CD4-positive, alpha-beta T cell treated with Interferon gamma for 1 hour (primary cell): ENCODE data around the gene LMNB1.
"Not testable (repeated sequence)": the region's sequence is repeated elsewhere in the genome, so short reads cannot be mapped to it uniquely, and the experiment has no call there.

Experiments
- DNase-seq: peaks from one replicate; pipeline ENCODE4 v3.0.0-alpha.2; 2020

Gene LMNB1

DNA sequence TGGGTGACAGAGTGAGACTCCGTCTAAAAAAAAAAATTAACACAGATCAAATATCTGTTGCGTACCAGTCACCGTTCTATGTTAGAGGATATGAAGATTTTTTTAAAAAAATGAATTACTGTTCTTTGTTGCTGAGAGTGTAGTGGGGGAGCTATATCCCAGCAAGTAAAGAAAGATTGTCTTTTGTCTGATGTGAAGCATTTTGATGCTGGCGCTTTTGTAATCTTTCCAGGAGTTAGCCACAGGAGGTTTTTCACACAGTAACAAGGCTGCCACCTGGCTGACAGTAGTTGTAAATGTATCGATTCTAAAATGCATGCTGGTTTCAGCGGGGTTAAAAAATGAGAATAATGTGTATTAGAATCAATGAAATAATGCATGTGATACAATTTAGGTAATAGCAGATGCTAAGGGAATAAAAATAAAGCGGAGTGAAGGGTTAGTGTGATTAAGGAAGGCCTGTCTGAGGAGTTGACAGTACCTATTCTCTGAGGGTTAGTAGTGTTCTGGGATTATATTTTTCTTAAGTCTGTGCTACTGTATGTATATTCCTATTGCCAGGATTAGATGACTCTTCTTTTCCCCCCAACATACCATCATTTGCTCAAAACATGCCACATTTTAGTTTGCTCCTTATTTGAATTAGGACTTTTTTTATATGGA is 3.4 kb downstream of the LMNB1 start:
- DNase-seq: peak; percentile 48

DNA sequence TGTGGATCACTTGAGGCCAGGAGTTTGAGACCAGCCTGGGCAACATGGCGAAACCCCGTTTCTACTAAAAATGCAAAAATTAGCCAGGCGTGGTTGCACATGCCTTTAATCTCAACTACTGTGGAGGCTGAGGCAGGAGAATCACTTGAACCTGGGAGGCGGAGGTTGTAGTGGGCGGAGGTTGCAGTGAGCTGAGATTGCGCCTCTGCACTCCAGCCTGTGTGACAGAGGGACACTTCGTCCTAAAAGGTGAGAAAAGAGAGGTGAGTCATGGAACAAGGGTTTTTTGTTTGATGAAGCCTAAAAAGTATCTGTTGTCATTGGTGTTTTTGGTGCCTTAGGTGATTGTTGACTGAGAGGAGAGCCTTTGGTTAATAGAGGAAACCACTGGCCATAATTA is 11.5 kb downstream of the LMNB1 start:
- not testable (repeated sequence) for DNase-seq

DNA sequence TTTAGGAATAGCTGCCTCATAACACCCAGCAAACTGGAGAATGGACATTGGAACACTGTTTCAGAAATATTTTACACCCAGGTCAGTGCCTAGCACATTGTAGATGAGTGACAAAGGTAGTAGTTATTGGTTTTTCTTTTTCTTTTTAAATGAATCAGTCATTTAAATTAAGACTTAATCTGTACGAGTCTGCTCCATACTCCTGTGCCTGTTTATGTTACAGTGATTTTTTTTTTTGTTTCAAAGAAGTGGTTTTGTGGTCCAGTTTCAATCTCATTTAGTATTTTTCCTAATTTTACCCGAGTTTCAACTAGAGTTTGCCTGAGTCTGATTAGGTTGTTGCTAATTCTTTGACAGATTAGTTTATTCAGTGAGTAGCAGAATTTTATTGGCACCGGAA is 16.2 kb downstream of the LMNB1 start:
- DNase-seq: no peak

DNA sequence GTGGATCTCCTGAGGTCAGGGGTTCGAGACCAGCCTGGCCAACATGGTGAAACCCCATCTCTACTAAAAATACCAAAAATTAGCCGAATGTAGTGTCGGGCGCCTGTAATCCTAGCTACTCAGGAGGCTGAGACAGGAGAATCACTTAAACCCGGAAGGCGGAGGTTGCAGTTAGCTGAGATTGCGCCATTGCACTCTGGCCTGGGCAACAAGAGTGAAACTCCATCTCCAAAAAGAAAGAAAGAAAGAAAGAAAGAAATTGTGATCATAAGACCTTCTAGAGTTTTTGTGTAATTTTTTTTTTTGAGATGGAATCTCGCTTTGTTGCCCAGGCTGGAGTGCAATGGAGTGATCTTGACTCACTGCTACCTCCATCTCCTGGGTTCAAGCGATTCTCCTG is 16.7 kb downstream of the LMNB1 start:
- not testable (repeated sequence) for DNase-seq

DNA sequence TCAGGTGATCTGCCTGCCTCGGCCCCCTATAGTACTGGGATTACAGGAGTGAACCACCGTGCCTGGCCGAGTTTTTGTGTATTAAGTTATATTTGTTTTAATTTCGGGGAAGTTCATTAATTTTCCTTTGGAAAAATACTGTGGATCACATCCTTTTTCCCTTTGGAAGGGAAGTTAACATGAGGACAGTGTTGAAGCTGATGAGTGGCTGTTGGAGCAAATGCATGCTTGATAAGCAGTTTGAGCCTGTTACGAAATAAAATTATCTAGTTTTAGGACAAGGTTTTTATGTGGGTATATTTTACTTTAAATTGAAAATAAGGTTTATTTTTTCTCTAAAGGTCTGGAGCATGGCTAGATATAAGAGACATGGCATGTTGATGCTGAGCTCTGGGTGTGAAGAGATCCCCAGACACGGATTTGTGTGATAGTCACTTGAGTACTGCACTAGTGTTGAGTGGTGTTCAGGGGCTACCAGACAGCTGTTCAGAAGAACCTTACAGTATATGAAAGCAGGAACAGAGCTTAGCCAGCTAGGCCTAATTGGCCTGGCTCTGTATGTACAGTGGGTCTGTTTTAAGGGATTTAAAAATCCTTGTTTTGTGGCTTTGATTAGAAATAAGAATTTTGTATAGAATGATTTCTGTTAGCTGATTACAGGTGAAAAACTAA is 17.4 kb downstream of the LMNB1 start:
- no peak for DNase-seq

DNA sequence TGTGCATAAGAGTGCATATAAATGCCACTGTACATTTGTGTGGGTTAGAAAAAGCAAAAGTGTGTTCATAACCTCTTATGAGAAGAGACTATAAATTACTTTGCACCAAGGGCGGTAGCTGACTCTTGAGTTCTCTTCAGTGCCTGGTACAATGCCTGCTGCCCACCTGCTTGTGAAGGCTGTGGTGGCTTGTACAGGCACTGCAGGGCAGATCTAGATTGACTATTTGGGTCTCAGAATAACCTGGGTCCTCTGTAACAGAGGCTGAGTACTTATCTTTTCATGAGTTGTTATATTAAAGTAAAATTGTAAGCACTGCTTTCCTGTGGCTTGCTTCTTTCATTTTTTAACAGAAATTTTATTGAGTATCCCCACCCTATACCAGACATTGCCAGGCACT is 22.8 kb downstream of the LMNB1 start:
- no peak for DNase-seq

DNA sequence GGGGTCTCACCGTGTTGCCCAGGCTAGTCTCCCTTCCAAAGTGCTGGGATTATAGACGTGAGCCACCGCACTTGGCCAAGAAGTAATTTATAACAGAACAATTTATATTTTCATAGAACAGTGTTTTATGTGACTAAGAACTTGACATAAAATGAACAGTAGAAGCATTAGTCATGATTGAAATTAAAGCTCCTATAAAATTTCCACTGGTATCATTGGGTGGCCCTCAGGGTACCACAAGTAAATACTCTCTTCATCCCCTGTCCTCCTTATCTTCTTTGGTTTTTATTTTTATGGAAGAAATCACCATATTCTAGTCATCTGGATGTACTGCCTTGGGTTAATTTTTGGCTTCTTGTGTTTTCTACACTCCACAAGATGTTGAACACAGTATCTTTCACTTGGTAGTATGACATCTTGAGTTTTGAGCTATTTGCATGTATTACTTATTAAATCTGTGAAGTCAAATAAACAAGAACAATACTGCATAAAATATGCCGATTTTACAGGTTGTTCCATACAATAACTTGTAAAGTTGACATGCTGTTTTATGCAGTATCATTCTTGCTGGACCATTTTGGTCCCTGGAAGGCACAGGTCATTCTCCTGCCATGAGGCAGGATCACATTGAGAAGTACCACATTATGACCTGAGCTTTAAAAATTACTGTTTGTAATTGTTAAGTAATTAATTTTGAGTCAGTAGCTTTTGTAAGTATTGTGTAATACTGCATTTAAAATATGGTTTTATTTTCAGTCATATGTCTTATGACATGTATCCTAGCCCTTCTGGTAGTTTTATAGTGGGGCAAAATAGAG is 24.4 kb downstream of the LMNB1 start:
- DNase-seq: no peak

DNA sequence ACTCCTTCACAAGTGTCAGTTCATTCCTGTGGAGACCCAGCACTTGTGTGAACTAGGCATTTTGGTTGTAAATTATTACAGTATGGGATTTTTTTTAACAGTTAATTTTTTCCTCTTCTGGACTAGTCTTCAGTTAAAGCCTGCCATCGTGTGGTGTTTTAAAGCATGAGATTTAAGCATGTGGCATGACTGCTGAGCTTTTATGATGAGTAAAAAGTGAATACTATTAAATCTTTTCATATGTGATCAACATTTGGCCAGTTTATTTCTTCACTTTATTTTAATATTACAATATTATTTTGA is 25.0 kb downstream of the LMNB1 start:
- no peak for DNase-seq

DNA sequence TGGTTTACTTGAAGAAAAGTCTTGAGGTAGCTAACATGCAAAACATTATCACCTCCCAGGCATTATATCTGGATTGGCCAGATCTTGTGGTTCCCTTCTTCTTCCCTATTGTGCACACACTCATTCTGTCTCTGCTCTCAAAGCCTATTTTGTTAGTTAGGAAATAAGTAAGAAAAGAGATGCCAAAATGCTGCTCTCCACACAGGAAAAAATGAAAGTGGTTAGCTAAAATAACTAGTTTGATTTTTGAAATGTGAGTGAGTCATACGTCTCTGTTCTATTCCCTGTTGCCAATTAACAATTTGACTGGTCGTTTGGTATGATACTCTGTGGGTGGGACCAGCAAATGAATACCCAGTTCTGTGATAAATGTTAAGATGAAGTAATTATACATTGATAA is 28.1 kb downstream of the LMNB1 start:
- DNase-seq: no peak

DNA sequence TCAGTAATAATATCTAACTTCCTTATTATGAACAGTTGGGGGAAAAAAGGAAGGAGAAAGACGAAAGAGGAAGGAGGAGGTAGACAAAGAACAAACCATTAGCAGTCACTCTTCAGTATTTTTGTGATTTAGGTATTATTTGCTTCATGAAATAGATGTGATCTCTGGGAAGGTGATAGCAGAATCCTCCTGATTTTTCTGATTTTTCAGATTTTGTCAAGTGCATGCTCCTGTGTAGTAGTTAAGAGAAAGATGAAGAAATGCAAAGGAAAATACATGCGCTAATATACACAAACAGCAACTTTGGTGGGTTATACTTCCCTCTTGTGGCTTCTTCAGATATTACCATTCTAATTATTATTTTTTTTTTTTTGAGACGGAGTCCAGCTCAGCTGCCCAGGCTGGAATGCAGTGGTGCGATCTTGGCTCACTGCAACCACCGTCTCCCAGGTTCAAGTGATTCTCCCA is 31.6 kb downstream of the LMNB1 start:
- no peak for DNase-seq

DNA sequence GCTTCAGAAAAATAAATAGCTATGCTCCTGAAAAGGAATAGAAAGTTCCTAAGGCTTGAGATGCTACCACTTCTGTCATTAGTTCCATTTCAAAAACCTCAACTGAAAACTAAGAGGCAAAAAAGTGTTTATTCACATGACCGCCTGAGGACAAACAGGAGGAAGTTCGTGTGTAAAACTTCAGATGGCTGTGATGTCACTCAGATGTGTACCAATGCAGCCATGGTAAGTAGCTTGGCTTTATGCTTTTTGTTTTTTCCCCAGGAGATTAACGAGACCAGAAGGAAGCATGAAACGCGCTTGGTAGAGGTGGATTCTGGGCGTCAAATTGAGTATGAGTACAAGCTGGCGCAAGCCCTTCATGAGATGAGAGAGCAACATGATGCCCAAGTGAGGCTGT is 33.0 kb downstream of the LMNB1 start:
- DNase-seq: no peak

DNA sequence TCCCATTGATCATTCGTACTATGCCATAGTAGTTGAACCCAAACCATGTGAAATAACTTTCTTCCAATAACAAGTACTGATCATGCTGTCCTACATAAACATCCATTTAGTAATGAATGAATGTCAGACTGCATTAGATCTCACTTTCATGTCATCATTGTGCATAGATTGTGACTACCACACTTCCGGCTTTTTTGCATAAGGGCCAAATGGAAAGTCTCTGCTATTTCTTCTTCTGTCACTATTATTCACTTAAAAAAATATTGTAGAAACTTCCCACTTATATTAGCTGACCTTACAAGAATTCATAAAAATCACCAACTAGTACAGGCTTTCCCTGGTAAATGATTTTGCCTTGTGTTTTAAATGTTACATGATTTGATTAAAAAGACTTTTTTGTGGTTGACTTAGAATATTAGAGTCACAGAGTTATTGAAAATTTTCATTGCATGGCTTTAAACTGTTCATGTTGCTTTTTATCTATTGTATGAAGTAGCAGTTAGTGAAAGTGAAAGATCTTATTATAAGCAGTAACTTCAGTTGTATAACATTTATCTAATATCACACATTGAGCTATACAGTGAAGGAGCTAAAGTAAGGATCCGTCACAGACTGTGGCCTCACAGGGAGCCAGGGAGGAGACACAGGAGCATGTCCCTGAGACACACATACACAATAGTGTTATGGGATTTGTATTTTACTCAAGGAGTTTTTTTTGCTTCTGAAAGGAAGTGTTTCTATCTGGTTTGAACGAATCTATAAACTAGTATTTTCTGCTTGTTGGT is 33.9 kb downstream of the LMNB1 start:
- DNase-seq: no peak

DNA sequence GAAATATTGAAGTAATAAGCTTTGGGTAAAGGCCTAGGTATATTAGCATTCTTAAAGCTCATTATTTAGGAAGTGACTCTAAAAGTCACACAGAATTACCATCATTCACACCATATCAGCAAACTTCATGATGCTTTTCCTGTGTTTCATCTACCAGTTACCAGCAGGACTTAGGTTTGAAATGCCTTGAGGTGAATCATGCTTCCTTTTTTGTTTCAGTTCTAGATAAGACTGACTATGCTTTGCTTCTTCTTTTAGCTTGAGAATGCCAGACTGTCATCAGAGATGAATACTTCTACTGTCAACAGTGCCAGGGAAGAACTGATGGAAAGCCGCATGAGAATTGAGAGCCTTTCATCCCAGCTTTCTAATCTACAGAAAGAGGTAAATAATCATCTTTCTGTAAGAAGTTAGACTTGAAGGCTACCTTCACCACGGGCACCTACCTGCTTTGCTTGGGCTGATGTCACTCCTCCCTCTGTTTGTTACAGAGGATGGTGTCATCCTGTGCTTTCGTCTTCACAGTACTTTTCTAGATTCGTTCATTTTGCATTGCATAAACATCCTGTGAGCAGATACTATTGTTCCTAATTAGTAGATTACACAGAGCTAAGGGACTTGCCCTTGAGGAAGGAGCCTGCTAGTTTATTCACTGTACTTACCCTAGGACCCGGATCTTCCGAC is 34.7 kb downstream of the LMNB1 start:
- peak; percentile 34 for DNase-seq

DNA sequence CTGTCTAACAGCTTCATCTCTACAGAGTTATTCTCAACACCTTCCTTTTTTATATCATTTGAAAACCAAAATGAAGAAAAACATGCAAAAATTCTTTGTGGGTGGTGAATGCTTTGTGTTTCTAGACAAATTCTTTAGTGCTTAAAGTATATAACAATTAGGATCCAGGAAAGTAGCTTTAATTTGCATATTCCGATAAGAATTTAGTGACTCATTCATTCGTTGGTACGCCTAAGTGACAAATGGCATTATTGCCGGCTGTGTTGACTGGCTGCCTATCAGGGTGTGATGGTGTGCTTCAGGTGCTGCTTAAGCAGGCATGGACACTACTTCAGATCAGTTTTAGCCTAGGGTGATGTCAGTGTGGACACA is 35.2 kb downstream of the LMNB1 start:
- no peak for DNase-seq

DNA sequence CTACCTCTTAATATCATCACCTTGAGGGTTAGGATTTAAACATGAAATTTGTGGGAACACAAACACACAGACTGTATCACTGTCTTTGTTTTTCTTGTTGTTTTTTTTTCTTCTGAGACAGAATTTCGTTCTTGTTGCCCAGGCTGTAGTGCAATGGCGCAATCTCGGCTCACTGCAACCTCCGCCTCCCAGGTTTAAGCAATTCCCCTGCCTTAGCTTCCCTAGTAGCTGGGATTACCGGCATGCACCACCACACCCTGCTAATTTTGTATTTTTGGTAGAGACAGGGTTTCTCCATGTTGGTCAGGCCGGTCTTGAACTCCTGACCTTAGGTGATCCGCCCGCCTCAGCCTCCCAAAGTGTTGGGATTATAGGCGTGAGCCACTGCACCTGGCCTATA is 36.9 kb downstream of the LMNB1 start:
- not testable (repeated sequence) for DNase-seq

DNA sequence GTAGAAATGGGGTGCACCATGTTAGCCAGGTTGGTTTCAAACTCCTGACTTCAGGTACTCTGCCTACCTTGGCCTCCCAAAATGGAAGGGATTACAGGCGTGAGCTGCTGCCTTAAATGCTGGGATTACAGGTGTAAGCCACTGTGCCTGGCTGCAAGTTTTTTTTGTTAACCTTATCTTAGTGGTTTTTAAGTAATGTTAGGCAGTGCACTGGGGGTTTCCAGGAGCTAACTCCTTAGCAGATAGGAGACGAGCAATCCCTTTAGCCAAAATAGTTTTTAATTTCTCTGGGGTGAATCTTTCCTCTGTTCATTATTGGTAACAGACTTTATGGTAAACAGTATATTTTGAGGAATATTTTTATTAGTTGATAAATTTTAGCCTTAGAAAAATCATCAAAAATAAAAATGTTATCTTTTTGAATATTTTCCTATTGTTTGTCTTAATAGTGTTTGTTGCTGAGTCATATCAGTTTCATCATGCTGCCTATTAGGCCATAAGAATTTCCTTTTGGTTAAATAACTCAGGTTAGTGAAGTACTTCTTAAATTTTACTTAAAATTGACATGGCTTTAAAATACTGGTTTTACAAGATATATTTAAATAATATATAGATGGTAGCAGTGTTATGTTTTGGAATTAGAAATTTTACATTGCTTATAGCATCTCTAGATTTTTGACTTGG is 37.9 kb downstream of the LMNB1 start:
- no peak for DNase-seq

DNA sequence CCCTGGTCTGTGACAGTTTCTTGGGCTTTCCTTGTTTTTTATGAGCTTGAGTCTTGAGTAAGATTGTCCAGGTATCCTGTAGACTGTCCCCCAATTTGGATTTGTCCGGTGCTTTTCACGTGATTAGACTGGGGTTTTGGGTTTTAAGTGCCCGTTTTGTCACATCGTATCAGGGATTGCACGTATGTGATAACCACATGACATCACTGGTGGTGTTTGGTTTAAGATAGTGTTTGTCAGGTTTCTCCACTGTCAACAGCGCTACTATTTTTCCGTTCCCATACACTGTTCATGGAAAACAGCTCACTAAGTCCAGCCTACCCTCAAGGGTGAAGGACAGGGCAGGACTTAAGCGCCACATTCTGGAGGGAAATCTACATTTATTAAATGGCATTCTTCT is 39.7 kb downstream of the LMNB1 start:
- no peak for DNase-seq

DNA sequence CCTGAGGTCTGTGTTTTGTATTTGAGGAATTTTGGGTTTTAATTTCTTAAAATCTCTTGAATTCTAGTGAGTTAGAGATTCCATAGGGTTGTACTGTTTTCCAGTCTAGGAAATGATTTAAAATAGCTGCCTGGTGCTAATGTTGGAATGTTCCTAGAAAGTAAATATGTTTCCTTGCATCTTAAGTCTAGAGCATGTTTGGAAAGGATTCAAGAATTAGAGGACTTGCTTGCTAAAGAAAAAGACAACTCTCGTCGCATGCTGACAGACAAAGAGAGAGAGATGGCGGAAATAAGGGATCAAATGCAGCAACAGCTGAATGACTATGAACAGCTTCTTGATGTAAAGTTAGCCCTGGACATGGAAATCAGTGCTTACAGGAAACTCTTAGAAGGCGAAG is 41.8 kb downstream of the LMNB1 start:
- DNase-seq: no peak

DNA sequence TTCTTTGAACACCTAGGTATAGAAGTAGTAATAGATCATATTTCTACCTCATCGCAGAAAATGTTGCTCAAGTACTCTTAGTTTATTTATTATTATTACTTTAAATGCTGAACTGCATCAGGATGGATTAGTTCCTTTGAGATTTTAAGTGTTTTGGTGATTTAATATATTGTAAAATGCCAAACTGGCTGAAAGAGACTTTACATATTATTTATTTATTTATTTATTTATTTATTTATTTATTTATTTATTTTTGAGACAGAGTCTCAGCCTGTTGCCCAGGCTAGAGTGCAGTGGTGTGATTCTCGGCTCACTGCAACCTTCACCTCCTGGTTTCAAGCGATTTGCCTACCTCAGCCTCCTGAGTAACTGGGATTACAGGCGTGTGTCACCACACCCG is 42.3 kb downstream of the LMNB1 start:
- DNase-seq: no peak

DNA sequence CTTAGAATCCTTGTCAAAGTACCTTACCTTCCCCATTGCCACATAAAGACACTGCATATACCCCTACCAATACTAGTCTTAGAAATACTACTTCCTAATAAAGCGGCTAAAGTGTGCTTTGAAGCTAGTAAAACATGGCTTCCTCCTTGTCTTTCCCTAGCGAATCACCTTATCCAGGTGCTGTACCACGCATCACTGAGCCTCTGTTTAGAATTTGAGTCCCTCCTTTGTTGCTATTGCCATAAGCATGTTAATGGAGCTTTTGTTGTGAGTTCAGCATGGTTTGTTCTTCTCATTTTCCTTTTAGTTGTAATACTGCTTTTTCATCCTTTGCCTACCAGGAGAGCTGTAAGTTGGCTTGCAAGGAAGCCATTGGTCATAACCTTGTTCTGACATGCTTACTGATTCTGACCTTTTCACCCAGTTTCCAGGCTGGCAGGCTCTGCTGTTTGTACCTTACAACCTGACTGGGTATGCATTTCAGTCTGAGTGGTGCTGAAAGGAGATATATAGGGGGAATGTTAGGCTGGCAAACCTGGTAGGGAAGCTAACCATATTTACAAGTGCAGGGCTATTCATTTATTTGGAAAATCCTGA is 49.8 kb downstream of the LMNB1 start:
- DNase-seq: no peak

DNA sequence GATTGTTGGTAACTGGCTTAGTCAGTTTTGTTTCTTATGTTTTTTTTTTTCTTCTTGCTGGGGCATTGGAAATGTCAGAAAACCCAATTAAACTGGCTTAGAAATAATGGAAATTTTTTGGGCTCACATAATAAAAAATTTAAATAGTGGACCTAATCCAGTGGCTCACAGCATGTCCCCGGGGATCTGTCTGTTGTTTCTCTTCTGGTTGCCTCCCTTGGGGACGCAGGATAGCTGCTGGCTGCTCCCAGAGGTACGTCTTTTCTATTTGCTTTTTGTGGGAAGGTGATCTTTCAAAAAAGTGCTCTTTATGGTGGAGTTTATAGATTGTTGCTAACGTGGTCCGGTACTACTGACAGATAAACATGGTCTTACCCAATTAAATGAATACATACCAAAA is 52.2 kb downstream of the LMNB1 start:
- DNase-seq: no peak

DNA sequence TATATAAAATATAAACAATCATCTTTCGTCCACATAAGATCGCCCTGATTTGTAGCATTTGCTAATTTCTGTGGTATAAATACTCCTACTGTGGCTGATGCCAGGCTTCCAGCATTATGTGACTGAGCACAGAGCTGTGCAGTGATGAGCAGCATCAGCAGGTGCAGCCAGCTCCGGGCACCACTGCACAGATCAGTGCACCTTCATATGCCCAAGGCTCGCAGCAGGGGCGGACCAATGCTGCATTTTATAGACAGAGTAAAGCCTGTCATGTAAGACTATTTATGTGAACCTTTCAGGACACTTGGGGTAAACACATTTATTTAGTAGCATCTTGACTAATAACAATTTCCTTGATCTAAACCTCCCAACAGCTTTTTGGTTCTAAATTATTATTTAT is 53.1 kb downstream of the LMNB1 start:
- DNase-seq: no peak
